GM19023 (cell line): ENCODE results near the gene GLOD5.

Experiments
- ATAC-seq: cut with Tn5 transposase; IDR thresholded peaks from one replicate; pipeline ENCODE4 v1.9.1; 2021; ENCODE audit warnings: mild to moderate bottlenecking, moderate library complexity; ENCODE audit not compliant: unreplicated experiment

GLOD5 gene

GRCh38 chrX:48761674-48762471, at the start of gene GLOD5:
Gene GLOD5, plus strand, starts transcription at chrX:48761747. Its CDS starts 44 bp downstream, at chrX:48761791.
- no peak for ATAC-seq

- no peak for ATAC-seq
Observed at GRCh38 chrX:48711929-48712505, 49.5 kb upstream of the GLOD5 start.

GRCh38 chrX:48713847-48714246, 47.7 kb upstream of the GLOD5 start:
- no peak for ATAC-seq

- ATAC-seq: no peak
Observed at GRCh38 chrX:48714573-48714972, 47.0 kb upstream of the GLOD5 start.

- ATAC-seq: no peak
Observed at GRCh38 chrX:48715072-48715471, 46.5 kb upstream of the GLOD5 start.

GRCh38 chrX:48715876-48716502, 45.6 kb upstream of the GLOD5 start:
- ATAC-seq: no peak

- ATAC-seq: no peak
Observed at GRCh38 chrX:48719958-48720357, 41.6 kb upstream of the GLOD5 start.

GRCh38 chrX:48720577-48721250, 40.8 kb upstream of the GLOD5 start:
- no peak for ATAC-seq

- no peak for ATAC-seq
Observed at GRCh38 chrX:48721916-48722315, 39.6 kb upstream of the GLOD5 start.

GRCh38 chrX:48726596-48726995, 35.0 kb upstream of the GLOD5 start:
- ATAC-seq: no peak

- ATAC-seq: no peak
Observed at GRCh38 chrX:48728653-48729052, 32.9 kb upstream of the GLOD5 start.

- ATAC-seq: no peak
Observed at GRCh38 chrX:48736303-48736702, 25.2 kb upstream of the GLOD5 start.

GRCh38 chrX:48736878-48737212, 24.7 kb upstream of the GLOD5 start:
- no peak for ATAC-seq

- peak; percentile 98 for ATAC-seq
Observed at GRCh38 chrX:48737213-48737938, 24.2 kb upstream of the GLOD5 start.

- ATAC-seq: no peak
Observed at GRCh38 chrX:48737940-48738339, 23.6 kb upstream of the GLOD5 start.

GRCh38 chrX:48741834-48742233, 19.7 kb upstream of the GLOD5 start:
- ATAC-seq: no peak

GRCh38 chrX:48745222-48745621, 16.3 kb upstream of the GLOD5 start:
- ATAC-seq: no peak

- no peak for ATAC-seq
Observed at GRCh38 chrX:48747415-48748016, 14.0 kb upstream of the GLOD5 start.

GRCh38 chrX:48749182-48749581, 12.4 kb upstream of the GLOD5 start:
- no peak for ATAC-seq

GRCh38 chrX:48751343-48751742, 10.2 kb upstream of the GLOD5 start:
- no peak for ATAC-seq

- no peak for ATAC-seq
Observed at GRCh38 chrX:48752498-48752897, 9.0 kb upstream of the GLOD5 start.
